Adrenal gland (tissue), 5 donors: ENCODE results near the gene POLQ.

Source experiments
- POLR2A ChIP-seq, 2 donors: fragments of 450-650 bp; IDR thresholded peaks; one replicate each; pipeline ENCODE4 v1.6.1; 2017; ENCODE audit warnings: antibody characterized with exemption in 2 of 2, mild to moderate bottlenecking in 2 of 2, moderate library complexity in 1 of 2
- TF ChIP-seq, protein P1 (sequence below), 6 experiments: fragments of 450-650 bp in 4 of 6; fragments of 200-600 bp in 2 of 6; sonication (generic) in 1 of 6; IDR thresholded peaks; 1 replicate in 5 of 6; 2 replicates in 1 of 6; pipeline versions ENCODE4 v1.5.1 to v1.8.0; 2016 to 2021; ENCODE audit warnings: antibody characterized with exemption in 6 of 6, mild to moderate bottlenecking in 2 of 6, moderate library complexity in 1 of 6
- donor health status: DM: no; HTN: no; CAD: no.

DNA sequence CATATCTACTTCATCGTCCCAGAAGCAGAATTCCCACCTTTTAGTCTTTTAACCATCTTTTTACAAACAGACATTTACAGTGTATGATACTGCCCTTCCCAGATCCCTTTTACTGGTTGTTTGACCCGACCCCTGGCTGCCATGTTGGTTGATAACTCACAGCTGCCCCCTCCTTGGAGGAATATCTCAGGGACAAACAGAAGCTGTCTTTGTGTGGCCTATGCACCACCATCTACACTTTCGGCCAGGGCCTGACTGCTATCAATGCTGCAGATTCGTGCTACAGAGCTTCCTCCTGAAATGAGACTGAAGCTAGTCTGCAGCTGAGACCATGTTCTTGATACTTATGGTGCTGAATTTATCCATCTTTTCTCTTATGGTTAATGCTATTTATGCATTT, 6.6 kb upstream of the POLQ start:
- TF ChIP-seq, protein P1, sequence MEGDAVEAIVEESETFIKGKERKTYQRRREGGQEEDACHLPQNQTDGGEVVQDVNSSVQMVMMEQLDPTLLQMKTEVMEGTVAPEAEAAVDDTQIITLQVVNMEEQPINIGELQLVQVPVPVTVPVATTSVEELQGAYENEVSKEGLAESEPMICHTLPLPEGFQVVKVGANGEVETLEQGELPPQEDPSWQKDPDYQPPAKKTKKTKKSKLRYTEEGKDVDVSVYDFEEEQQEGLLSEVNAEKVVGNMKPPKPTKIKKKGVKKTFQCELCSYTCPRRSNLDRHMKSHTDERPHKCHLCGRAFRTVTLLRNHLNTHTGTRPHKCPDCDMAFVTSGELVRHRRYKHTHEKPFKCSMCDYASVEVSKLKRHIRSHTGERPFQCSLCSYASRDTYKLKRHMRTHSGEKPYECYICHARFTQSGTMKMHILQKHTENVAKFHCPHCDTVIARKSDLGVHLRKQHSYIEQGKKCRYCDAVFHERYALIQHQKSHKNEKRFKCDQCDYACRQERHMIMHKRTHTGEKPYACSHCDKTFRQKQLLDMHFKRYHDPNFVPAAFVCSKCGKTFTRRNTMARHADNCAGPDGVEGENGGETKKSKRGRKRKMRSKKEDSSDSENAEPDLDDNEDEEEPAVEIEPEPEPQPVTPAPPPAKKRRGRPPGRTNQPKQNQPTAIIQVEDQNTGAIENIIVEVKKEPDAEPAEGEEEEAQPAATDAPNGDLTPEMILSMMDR (IDR thresholded peaks at IDR 0.05), result no peak
- no peak for TF ChIP-seq POLR2A (IDR thresholded peaks at IDR 0.05)
